Type B pancreatic cell (in vitro differentiated cells): ENCODE measurements around the gene CDHR3. TPM values are rescaled to one million over a fixed set of nuclear protein-coding genes. Genes with fewer than 3 reads are reported as not detected.

Experiments used
- DNase-seq: peaks from one replicate; pipeline ENCODE4 v3.0.0; 2021; ENCODE audit warnings: mixed read lengths; ENCODE audit not compliant: unreplicated experiment; ENCODE audit errors: extremely low spot score
- H3K27ac Mint-ChIP-seq: 2 replicates; pipeline ENCODE4 v1.8.0; 2021; ENCODE audit warnings: mild to moderate bottlenecking, mixed read lengths
- H3K27me3 Mint-ChIP-seq: 2 replicates; pipeline ENCODE4 v1.8.0; 2021; ENCODE audit warnings: mixed read lengths
- H3K36me3 Mint-ChIP-seq: 2 replicates; pipeline ENCODE4 v1.8.0; 2021; ENCODE audit warnings: mixed read lengths
- H3K4me1 Mint-ChIP-seq: one replicate; pipeline ENCODE4 v1.8.0; 2021; ENCODE audit warnings: mixed read lengths; ENCODE audit not compliant: unreplicated experiment
- H3K4me3 Mint-ChIP-seq: 2 replicates; pipeline ENCODE4 v1.8.0; 2021; ENCODE audit warnings: mild to moderate bottlenecking, mixed read lengths
- H3K9me3 Mint-ChIP-seq: 2 replicates; pipeline ENCODE4 v1.8.0; 2021; ENCODE audit warnings: mixed read lengths
- CTCF ChIP-seq: fragments of 200-600 bp; sonication (generic); conservative IDR thresholded peaks from 2 replicates; pipeline ENCODE4 v1.5.0; 2021; ENCODE audit warnings: antibody characterized with exemption, mild to moderate bottlenecking
- total RNA-seq: library from RNA; stranded (reverse); gene quantifications from 2 replicates; pipeline ENCODE4 v1.2.1, GENCODE V29; 2021; ENCODE audit warnings: low replicate concordance

CDHR3 gene
- total RNA-seq, 1 donor from 2014 or later, result 5.6 TPM

DNA sequence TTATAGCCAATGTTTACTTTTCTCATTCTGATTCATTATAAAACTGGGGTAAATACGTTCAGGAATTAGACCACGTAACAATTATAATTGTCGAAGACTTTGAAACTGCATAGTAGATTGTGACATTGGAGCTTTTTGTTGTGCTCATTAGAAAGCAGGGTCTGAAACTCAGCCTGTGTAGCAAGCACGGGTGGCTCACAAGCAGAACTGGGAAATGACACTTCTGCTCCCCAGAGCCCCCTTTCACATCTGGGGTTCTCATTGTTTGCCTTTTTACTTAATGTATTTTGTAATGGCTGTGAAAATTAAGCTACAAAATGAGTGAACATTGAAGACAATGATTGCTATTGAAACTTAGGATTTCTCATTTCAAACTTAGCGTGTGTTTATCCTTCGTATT, 72.9 kb downstream of the CDHR3 start:
- TF ChIP-seq CTCF, result no peak
- Mint-ChIP-seq H3K9me3 (no peaks in the 10 kb centered on the region), H3K36me3 (no peaks in the 10 kb centered on the region), H3K4me1 (peaks cover 11% of the 10 kb centered on the region), H3K27ac (no peak overlapping the region), H3K27me3 (peaks cover 7% of the 10 kb centered on the region), H3K4me3 (no peak overlapping the region)
- no peak for DNase-seq

DNA sequence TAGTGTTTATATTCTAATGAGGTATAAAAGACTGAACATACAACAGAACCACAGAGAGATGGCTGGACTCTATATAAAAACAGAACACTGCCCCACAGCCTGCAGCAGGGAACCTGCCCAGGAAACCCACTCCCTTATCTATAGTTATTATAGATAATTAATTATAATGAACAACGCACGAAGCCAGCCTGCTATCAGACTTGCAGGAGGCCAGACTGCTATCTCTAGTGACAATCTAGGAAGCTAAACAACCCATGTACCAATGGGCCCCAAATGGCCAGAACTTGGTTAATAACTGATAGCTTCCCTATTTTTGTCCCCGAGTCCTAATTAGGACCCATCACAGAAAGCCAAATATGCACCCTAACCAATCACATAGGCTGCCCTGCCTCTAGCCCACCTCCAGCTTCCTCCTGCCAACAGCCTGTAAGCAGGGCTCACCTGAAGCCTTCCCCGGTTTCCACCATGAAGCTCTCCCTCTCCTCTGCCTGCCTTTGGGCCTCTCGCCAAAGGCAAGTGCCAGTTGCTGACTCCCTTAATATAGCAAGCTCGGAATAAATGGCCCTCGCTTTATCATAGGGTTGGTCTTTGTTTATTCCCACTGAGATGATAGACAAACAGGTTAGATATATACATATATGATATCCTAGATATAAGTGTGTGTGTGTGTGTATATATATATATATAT, 74.6 kb downstream of the CDHR3 start:
- Mint-ChIP-seq H3K27ac (no peak overlapping the region), H3K36me3 (no peaks in the 10 kb centered on the region), H3K4me1 (peaks cover 10% of the 10 kb centered on the region), H3K27me3 (peaks cover 7% of the 10 kb centered on the region), H3K9me3 (no peaks in the 10 kb centered on the region), H3K4me3 (no peak overlapping the region)
- TF ChIP-seq CTCF, result no peak
- no peak for DNase-seq

- H3K27ac Mint-ChIP-seq, result no peak overlapping the region
- peaks cover 10% of the 10 kb centered on the region for H3K27me3 Mint-ChIP-seq
- no peak for DNase-seq
- no peak overlapping the region for H3K4me3 Mint-ChIP-seq
- no peak for TF ChIP-seq CTCF
- no peaks in the 10 kb centered on the region for H3K9me3 Mint-ChIP-seq
- no peaks in the 10 kb centered on the region for H3K36me3 Mint-ChIP-seq
- peaks cover 14% of the 10 kb centered on the region for H3K4me1 Mint-ChIP-seq
These were observed 75.2 kb downstream of the CDHR3 start for GRCh38 chr7:106038289-106038688.

- Mint-ChIP-seq H3K4me3 (no peak overlapping the region), H3K27me3 (peaks cover 10% of the 10 kb centered on the region), H3K36me3 (no peaks in the 10 kb centered on the region), H3K27ac (no peak overlapping the region), H3K9me3 (no peaks in the 10 kb centered on the region), H3K4me1 (peaks cover 14% of the 10 kb centered on the region)
- DNase-seq, result no peak
- no peak for TF ChIP-seq CTCF
These were observed 75.9 kb downstream of the CDHR3 start for GRCh38 chr7:106038916-106039315.

GRCh38 chr7:106039486-106040060, 76.5 kb downstream of the CDHR3 start:
- no peaks in the 10 kb centered on the region for H3K36me3 Mint-ChIP-seq
- peaks cover 14% of the 10 kb centered on the region for H3K4me1 Mint-ChIP-seq
- H3K27ac Mint-ChIP-seq, result no peak overlapping the region
- no peak for DNase-seq
- no peak overlapping the region for H3K4me3 Mint-ChIP-seq
- no peak for TF ChIP-seq CTCF
- peaks cover 15% of the 10 kb centered on the region for H3K27me3 Mint-ChIP-seq
- H3K9me3 Mint-ChIP-seq, result no peaks in the 10 kb centered on the region
